GM21390 (cell line): Measurements from ENCODE around the gene HS3ST3A1.
"Not testable (repeated sequence)": the region's sequence is repeated elsewhere in the genome, so short reads cannot be mapped to it uniquely, and the experiment has no call there.

ENCODE experiments used
- ATAC-seq: cut with Tn5 transposase; IDR thresholded peaks from one replicate; pipeline ENCODE4 v1.9.1; 2021; ENCODE audit not compliant: unreplicated experiment

Gene HS3ST3A1

GRCh38 chr17:13538841-13539411 is 62.8 kb downstream of the HS3ST3A1 start:
- no peak for ATAC-seq

DNA sequence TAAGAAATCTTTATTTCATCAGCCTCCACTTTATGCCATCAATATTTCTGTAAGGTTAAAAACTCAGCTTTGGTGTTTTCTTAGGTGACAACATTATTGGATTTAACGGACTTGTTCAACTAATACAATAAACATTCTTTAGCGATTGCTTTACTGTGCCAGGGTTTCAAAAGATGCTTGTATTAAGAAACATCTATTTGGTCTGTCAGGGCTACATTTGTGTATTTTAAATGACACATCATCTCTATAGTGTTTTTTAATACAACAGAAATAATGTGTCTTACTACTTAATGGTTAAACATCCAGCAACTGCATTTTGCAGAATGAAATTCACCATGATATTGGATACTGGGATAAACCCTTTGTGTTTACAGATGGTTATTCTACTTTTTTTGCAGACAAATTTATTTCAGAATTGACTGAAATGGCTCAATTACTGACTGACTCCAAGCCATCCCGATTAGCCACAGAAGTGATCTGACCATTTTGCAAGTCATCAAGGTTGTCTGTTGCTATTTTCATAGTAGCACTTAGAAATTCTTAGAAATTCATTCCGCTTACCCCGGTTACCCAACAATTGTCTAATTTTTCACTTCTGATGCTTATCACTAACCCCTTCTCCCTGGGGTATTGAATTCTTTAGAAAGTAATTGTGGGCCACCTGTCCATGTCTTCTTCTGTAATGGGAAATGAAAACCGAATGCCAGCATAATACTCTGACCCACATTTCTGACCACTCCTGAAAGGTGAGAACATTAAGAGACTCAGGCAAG is 63.7 kb downstream of the HS3ST3A1 start:
- no peak for ATAC-seq

DNA sequence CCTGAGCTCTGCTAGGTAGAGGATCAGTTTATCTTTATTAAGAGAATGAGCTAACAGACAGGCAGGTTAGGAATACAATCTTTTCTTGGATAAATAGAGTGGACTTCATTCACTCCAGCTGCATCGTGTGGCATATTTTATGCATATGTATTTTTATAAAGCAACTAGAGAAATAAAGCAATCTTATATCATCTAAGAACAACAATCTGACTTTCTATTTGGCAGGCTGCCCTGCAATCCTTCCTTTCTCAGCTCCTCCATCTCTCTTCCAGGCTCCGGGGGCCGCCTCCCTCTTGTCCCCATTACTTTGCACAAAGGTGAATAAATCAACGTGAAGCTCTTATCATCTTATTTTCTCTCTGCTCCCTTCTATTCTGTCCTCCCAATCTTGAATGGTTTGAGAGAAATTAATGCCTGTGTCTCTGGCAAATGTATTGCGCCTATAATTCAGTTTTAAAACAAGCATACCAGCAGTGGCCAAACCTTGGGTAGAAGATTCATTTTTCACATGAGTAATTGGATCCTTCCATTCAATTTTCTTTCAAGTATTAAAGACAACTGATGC is 64.5 kb downstream of the HS3ST3A1 start:
- no peak for ATAC-seq

DNA sequence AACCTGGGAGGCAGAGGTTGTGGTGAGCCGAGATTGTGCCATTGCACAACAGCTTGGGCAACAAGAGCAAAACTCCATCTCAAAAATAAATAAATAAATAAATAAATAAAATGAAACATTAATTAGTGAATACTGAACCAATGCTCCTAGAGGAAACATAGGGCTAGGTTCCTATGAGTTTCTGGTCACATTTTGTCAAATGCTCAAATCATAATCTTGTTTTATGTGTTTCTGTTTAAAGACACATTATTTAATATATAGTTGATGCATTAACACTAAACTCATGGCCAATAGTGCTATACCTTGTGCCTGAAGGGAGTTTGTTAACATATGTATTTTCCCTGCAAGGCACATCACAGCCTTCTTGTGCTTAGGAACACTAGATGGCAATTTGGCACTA is 66.8 kb downstream of the HS3ST3A1 start:
- ATAC-seq, result no peak

GRCh38 chr17:13531721-13532120 is 70.0 kb downstream of the HS3ST3A1 start:
- ATAC-seq, result no peak

DNA sequence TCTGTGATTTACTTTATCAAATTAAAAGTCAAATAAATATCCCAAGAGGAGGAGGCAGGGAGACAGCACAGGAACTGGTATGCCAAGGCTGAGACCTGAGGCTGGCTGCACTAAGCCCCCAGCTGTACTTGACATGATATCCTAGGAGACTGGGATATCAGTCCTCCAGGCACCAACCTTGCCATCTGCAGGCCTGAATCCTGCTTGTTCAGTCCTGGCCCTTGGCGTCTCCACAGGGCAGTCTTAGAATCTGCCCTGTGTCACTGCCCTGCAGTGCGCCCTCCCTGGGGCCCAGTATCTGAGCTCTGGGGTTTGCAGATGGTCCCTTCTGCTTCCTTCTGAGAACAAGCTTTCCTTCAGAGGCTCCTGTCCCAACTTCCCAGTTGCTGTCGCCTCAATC is 75.9 kb downstream of the HS3ST3A1 start:
- ATAC-seq, result no peak

DNA sequence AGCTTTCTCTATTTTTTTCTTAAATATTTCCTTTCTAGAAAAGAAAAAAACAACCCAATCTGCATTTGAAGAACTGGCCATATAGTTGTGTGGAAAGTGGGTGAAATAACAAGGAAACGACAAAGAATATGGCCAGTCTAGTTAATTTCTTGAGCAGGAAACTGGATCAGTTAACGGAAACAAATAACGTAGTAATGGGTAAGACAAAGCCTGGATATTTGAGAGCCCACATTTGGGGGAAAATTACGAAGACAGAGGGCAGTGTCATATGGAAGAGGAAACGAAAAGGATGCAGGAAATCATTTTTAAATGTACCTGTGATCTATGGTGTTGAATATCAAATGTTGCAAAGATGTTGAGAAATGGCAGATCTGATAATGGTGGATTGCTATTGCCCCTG is 78.6 kb downstream of the HS3ST3A1 start:
- no peak for ATAC-seq

GRCh38 chr17:13522749-13523148 is 79.0 kb downstream of the HS3ST3A1 start:
- ATAC-seq, result no peak

GRCh38 chr17:13521784-13522183 is 79.9 kb downstream of the HS3ST3A1 start:
- ATAC-seq, result no peak

DNA sequence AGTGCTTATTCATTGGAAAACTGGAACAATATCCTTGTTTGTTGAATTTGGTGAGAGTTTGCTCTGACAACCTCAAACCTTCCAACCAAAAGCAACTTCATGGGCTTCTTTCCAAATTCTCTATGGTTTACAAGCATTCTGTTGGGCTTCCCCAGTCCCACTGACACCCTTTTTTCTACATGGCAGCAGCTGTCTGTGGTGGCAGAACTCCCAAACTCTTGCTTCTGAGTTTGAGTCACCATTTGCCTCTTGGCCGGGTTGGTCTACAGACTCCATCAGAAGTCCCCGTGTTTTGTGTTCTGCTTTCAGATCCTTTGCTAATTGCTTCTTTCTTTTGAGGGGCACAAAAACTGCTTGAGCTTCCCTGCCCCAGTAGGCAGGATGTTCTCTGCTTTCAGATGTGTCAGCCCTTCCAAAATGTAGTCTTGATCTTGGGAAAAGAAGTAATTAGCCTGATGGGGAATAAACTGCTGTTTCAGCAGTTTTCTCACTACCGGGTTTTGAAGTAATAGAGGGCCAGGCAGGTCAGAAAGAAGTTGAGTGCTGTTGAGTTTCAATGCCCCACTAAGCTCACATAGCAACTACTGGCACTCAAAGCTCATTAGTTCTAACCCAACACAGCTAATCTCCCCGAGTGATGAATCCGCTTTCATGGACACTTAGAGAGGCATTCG is 80.7 kb downstream of the HS3ST3A1 start:
- ATAC-seq, result no peak

GRCh38 chr17:13518261-13519000 is 83.3 kb downstream of the HS3ST3A1 start:
- no peak for ATAC-seq

DNA sequence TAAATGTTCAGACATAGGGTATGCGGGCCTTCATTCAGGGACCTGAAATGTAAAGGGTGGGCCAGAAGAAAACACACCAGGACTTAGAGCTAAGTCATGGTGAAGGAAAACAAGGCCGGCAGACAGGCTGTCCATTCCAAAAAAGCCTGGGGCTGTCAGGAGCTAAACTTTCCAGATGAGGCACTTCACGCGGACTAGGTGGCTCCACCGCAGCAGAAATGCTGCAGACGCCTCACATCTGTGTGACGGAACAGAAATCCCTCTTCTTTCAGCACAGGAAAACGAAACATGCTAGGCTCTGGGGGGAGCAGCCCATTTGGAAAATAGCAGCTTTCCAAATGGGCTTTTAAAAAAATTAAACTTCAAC is 88.7 kb downstream of the HS3ST3A1 start:
- no peak for ATAC-seq

GRCh38 chr17:13510062-13510461 is 91.7 kb downstream of the HS3ST3A1 start:
- no peak for ATAC-seq

DNA sequence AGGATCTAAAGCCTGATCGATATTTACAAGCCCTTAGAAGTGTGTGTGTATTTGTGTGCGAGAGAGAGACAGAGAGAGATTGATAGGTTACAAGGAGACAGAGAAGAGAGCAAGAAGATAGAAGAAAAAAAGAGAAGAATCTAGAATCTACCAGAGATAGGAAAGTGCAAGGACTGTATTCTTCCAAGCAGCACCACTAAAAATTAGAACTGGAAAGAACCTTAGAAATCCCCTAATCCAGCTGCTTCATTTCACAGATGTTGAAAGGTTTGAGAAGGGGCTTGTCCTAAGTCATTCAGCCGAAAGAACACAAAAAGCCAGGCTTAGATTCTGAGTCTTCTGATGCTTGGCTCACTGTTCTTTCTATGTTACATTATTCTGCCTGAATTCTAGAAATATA is 92.2 kb downstream of the HS3ST3A1 start:
- ATAC-seq, result no peak

DNA sequence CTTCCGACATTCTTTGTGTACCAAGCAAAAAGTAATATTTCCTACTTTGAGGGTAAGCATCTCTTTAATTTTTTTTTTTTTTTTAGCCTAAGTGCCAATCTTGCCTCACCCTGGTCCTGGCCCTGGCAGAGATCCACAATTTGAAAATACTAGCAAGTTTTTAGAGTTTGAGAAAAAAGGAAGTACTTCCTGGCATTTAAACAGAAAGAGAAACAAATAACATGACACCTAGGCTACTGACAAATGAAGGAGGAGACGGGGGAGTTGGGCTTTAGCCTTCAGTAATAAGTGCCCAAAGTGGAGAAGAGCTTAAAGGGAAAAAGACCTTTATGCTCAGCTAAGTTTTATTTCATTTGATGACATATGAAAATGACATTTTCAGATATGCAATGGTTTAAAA is 92.8 kb downstream of the HS3ST3A1 start:
- no peak for ATAC-seq

DNA sequence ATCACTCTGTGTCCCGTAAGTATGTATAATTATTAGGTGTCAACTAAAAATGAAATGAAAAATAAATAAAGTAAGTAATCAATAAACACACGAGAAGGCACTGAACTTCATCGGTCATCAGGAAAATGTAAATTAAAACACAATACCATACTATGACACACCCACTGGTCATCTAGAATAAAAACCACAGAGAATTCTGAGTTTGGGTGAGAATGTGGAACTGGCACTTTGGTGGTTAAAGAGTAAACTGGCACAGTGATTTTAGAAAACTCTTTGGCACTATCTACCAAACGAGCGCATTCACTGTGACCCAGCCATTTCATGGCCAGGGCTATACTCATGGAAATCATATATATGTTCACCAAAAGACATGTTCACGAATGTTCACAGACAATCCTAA is 98.2 kb downstream of the HS3ST3A1 start:
- ATAC-seq, result no peak

DNA sequence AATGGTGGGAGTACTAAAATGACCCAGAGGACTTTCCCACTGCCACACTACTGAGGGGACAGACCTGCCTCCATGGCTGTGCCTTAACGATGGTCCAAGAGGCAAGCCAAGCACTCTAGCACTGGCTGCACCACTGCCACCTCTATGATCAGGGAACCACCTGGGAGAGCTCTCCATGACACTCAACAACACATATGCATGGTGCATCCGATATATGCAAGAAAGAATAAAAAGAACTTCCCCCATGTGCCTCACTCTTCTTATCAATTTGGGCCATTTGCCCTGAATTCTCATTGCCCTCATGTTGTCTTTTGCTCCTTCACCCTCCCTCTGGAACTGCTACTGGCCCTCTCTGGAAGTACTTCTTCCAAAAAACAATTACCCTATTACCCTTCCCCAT is 99.5 kb downstream of the HS3ST3A1 start:
- no peak for ATAC-seq

- no peak for ATAC-seq
These were observed 100.8 kb downstream of the HS3ST3A1 start for GRCh38 chr17:13500947-13501346.

GRCh38 chr17:13498184-13498583 is 103.5 kb downstream of the HS3ST3A1 start:
- no peak for ATAC-seq

GRCh38 chr17:13496553-13497056 is 105.1 kb downstream of the HS3ST3A1 start:
- ATAC-seq, result not testable (repeated sequence)

GRCh38 chr17:13495423-13495822 is 106.3 kb downstream of the HS3ST3A1 start:
- no peak for ATAC-seq
